GM19043 (cell line): ENCODE measurements around the gene LIAS.
"Not testable (repeated sequence)": the region's sequence is repeated elsewhere in the genome, so short reads cannot be mapped to it uniquely, and the experiment has no call there.

Experiments used
- ATAC-seq: cut with Tn5 transposase; IDR thresholded peaks from one replicate; pipeline ENCODE4 v1.9.1; 2021; ENCODE audit warnings: low read depth; ENCODE audit not compliant: unreplicated experiment

The LIAS gene

DNA sequence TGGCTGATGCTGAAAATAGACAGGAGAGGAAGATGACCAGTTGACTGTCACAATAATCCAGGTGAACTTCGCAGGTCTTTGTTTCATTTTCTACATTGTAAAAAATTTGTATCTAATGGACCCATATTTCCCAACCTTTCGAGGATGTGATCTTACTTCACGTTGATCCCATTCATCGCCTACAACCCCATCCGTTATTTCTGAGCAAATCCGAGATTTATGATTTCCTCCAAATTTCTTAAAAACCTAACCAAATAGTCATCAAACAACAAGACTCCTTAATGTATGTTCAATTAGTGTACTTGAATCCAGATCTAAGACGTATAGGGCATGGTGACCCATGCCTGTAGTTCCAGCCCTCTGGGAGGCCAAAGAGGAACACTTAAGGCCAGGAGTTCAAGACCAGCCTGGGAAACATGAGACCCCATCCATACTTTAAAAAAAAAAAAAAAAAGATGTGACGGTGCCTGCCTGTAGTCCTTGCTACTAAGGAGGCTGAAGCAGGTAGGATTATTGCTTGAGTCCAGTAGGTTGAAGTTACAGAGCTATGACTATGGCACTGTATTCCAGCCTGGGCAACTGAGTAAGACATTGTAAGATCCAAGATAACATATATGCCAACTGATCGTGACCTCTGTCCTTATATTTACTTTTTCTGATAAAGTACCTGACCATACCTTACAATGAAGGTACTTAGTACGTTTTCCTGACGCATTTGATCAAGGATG, 5.8 kb upstream of the LIAS start:
- ATAC-seq = no peak

DNA sequence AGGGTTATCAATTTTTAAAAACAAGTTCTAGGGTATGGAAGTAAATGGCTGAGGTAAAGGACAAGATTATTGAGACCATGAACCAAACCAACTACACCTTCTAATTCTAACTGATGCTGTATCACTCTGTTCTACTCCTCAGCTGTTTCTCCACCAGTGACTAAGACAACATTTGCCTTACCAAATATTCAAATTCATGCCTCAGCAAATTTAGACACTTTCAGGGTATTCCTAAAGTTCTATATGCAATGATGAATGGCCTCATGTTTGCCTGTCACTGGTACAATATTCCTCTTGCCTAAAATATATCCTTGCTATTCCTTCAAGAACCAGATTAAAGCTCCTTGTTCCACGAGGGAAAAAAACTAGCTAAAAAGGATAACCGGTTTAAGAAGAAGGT, 5.1 kb upstream of the LIAS start:
- no peak for ATAC-seq

DNA sequence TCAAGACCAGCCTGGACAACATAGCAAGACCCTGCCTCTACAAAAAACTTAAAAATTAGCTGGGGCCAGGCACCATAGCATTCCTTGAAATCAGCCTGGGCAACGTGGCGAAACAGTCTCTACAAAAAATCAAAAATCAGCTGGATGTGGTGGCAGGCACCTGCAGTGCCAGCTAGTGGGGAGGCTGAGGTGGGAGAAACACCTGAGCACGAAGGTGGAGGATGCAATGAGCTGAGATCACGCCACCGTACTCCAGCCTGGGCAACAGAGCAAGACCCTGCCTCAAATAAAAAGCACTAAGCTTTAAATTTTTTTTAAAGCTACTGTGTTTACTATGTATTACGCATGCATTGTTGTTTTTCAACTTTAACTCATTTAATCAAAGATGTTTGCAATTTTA, 3.4 kb upstream of the LIAS start:
- ATAC-seq = no peak

DNA sequence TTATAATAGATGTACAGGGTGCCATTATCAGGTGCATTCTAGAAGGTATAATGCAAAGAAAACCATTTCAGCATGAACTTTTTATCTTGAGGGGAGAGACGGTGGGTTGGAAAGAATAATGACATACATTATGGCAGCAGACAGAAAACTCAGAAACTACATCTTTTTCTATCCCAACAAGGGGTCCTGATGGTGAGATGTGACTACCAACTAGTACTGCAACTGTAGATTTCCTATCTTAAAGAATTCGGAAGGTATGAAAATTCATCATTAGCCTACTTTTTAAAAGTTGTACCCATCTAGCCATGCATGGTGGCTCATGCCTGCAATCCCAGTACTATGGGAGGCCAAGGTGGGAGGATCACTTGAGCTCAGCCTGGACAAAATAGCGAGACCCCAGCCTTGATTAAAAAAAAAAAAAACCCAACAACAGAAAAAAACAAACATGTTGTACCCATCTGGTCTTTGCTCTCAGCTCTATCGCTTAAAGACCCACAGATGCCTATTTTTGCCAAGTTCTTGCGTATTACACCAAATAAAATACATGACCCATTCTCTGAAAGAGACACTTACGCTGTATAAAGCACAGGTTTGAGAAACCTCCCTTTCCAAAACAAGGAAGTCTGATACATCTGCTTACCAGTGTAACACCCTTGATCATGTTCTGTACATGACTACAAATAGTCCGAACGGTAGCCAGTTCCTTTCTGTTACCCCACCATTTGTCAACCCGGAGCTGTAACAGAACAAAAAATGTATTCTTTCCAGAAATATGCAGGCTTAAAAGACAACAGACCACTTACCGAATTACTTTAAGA, 1.7 kb upstream of the LIAS start:
- no peak for ATAC-seq

DNA sequence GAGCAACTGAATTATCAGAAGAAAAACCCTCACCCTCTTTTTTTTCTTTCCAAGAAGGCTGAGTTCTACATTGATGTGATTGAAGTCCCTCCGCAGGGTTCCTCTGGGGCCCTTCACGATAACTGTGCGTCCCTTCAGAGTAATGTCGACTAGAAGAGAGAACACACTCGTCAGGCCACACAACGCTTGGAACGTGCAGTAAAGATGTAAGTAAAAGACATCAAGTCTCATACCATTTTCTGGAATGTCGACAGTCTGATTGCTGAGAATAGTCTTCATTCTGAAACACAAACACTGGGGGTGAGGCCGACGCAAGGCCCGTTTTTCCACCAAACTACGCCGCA, 723 bp upstream of the LIAS start:
- ATAC-seq = not testable (repeated sequence)

DNA sequence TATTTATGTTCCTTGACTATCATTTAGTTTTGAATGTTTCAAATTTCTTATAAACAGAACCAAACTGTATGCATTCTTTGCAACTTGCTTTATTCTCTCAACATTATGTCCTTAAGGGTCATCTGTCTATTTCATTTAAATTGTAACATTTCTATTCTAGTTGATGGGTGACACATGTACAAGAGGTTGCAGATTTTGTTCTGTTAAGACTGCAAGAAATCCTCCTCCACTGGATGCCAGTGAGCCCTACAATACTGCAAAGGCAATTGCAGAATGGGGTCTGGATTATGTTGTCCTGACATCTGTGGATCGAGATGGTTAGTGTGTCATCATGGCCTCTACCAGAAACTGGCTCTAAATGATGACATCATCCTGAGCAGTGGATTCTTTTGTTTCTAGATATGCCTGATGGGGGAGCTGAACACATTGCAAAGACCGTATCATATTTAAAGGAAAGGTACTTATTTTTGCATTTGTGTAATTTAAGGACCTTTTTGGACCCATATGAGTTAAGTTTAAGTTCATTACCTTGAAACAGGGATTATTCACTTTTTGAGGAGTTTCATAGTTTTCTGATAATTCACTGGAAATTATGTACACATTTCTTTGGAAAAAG, 6.1 kb downstream of the LIAS start:
- ATAC-seq = no peak

DNA sequence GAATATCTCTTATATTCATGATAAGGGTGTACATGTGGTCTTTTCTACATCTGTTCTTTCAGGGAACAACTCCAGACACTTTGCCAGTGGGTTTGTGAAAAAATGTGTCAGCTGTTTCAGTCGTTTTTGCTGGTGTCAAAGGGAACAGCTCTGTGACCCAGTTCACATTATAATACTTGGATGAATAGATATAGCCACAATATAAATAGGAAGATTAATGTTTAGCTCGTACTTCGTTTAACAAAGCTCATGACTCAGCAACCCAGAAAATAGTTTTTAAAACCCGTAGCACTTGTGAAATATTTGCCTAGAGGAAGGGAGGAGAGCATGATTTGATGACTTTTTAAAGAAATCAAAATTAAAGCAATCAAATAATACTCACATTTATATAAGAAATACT, 7.9 kb downstream of the LIAS start:
- ATAC-seq = no peak

DNA sequence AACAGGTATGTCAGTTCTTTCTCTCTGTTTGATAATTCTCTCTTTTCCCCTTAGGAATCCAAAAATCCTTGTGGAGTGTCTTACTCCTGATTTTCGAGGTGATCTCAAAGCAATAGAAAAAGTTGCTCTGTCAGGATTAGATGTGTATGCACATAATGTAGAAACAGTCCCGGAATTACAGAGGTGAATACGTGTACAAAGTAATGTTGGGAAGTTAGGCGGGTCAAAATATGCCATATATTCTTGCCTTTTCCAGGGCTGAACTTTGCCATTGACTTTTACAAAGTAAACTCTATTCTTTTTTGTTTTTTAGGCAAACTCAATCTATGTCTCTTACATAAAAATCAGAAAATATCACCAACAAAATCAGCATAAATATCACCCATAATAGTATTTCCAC, 8.6 kb downstream of the LIAS start:
- ATAC-seq = no peak

DNA sequence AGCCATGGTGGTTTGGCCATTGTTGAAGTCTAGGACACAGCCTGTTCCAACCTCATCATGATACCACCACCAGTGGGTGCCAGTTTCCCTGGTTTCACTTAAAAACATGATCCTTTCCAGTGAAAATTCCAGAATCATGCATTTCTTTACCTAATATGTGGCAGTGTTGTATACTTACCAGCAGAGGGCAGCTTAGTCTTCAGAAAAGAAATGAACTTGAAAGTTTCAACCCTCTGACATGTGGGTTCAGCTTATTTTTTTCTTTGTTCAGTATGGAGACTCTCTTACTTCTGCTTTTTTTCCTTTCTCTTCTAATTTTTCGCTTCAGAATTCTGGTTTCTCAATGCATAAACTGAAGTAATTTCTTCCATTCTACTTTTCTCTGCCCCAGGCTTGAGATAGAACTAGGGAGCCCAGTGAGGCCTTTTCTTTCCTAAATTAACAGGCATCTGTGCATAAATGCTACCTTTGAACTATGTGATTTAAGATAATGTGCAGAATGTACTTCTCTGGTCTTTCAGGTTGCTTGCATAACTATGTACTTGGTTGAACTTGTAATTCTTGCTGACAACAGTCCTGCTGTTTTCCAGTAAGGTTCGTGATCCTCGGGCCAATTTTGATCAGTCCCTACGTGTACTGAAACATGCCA, 10.7 kb downstream of the LIAS start:
- ATAC-seq = peak; percentile 75

DNA sequence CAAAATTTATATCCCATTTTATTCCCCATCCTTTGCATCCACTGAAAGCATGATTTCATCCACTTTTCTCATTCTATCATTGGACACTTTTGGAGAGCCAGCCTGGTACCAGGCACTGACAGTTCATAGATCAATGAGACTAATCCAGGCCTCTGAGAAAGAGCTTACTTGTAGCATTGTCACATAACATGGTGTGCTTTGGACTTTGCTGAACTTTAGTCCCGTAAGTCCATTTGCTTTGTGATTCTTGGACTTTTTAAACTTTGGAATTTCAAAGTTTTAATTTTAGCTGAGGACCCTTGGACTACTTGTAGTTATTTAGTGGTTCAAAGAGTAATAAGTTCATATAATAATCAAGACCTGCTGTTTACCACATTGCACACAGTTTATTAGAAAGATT, 11.5 kb downstream of the LIAS start:
- ATAC-seq = no peak

DNA sequence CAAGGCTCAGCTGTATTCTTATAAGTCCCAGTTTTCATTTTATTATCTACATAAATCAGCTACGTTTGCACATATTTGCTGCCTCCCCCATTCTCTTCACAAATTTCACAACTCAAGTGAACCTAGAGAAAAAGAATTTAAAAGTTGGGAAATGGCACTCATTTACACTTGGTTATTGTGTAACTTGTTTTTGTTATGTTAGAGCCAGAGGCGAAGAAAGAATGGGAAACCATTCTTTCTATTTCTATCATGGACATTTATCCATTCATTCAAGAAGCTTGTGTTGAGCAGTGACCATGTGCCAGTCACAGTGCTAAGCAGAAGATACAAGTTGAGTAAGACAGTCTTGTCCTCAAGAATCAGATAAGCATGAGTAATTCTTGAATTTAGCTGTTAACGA, 13.5 kb downstream of the LIAS start:
- ATAC-seq = no peak

DNA sequence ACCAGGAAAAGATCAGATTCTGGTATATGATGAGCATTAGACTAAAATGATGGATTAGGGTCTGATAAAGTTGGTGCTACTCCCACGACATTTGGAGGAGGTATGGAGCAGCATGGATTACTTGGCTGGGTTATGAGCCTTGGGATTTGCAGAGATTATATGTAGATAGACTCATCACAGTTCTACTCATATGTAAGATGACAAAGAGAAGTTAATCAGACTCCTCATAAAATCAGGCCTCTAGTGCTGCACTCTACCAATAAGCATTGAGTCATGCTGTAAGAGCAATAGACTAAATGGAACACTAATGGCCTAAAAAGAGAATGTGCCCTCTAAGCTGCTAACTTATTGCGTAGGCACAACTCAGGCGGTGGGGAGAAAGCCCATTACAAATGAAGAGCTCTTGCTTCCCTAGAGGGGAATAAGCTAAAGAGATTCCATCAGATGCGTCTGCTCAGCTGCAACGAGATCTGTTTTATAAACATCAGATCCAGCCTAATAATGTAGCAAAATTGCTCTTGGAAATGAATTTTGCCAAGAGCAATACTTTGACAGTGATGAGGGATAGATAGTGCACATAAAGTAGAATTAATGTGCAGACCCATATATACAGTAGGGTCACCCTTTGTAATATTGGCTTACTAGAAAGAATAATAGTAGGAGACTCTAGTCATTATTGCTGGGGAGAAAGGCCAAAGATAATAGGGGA, 17.5 kb downstream of the LIAS start:
- ATAC-seq = no peak

DNA sequence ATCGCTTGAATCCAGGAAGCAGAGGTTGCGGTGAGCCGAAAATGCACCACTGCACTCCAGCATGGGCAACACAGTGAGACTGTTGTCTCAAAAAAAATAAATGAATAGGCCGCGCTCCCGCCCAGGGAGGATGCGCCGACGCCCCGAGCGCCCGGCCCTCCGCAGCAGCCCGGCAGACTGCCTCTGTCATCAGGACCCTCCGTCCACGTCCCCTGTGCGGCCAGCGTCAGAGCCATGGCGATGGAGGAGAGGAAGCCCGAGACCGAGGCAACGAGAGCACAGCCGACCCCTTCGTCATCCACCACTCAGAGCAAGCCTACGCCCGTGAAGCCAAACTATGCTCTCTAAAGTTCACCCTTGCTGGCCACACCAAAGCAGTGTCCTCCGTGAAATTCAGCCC, 21.4 kb downstream of the LIAS start:
- ATAC-seq = no peak

DNA sequence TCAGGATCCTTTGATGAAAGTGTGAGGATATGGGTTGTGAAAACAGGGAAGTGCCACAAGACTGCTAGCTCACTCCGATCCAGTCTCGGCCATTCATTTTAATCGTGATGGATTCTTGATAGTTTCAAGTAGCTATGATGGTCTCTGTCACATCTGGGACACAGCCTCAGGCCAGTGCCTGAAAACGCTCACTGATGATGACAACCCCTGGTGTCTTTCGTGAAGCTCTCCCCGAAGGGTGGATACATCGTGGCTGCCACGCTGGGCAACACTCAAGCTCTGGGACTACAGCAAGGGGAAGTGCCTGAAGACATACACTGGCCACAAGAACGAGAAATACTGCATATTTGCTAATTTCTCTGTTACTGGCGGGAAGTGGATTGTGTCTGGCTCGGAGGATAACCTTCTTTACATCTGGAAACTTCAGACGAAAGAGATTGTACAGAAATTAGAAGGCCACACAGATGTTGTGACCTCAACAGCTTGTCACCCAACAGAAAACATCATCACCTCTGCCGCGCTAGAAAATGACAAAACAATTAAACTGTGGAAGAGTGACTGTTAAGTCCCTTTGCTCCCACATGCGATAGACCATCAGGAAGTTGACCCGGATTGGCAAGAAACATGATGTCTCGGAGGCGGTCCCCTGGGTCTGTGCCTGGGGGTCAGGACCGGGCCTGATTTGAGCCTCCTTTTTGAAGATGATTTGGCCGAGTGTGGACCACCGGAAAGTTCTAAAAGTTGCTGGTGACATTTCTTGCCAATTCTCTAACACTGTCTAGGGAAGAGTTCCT, 22.2 kb downstream of the LIAS start:
- no peak for ATAC-seq

DNA sequence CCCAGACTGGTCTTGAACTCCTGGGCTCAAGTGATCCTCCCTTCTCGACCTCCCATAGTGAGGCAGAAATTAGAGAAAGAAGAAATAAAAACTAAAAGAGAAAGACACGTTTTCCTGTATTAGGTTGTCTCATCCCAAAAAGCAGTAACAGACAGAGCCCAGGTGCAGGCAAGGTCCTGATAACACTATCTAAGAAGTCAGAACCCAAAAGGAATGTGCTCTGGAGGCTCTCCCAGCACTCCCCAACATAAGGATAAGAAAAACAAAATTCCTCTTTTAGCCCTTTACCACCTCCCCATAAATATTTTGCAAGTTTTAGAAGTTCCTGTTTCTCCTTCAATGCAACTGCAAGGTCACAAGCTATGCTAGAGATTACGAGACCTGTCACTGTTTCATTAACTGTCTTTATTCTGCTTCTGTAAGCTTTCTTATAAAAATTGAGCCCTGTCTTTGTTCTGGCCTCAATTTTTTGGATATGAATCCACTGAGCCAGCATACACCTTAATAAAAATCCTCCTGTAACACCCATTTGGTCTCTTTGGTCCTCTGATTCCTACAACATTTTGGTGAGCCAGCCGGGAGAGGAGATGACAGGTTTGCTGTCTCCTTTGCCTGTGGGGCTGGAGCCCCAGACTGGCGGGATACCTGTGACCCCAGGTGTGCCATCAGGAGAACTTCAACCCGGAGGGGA, 25.9 kb downstream of the LIAS start:
- no peak for ATAC-seq

DNA sequence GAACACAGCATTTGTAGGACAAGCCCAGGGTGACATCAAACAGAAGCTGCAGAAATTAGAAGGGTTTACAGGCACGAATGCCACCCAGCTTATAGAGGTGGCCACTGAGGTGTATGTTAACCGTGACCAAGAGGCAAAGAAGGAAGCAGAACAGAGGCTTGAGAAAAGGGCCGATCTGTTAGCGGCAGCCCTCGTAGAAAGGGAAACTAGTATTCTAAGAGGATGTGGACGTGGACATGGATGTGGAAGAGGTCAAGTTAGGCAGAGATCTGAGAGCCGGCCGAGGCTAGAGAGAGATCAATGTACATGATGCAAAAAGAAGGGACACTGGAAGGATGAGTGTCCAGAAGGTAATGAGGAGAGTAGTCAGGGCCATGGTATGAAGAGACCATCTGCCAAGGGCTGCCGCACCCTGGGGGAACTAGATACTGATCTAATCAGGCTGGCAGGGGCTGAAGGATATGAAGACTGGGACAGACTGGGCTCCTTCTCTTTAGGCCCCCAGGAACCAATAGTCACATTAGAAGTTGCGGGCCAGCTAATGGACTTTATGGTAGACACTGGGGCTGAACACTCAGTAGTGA, 27.5 kb downstream of the LIAS start:
- no peak for ATAC-seq

DNA sequence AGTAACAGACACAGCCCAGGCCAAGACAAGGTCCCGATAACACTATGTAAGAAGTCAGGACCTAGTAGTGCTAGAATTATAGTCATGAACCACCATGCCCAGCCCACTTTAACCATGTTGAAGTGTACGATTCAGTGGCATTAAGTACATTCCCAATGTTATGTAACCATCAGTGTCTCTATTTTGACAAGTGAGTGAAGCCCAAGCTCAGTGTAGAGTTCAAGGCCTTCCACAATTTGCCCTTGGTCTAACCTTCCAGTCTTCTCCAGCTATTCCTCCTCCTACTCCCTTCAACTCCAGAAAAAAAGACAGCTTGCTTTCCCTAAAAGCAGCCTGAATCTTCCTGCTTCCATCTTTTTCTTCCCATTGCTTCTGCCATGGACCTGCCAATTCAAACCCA, 31.5 kb downstream of the LIAS start:
- ATAC-seq = no peak

DNA sequence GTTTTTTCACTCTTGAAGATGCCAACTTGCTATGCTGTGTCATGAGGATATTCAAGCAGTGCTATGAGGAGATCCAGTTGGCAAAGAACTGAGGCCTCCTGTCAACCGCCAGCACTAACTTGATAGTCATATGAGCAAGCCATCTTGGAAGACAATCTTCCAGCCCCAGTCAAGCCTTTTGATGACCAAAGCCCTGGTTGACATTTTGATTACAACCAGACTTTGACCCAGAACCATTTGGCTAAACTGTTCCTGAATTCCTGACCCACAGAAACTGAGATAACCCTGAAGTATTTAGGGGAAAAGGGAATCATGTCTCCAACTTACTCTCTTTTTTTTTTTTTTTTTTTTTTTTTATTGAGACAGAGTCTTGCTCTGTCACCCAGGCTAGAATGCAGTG, 35.5 kb downstream of the LIAS start:
- no peak for ATAC-seq
